Measurements from ENCODE around the gene KDELR3. TPM values are rescaled to one million over a fixed set of nuclear protein-coding genes. Genes with fewer than 3 reads are reported as not detected.

The KDELR3 gene
- polyA plus RNA-seq, 1 donor (not counting 4 experiments of a cell fraction or from before 2014, with no cell fraction given) = 10.1 TPM

- H3K9me3 ChIP-seq (ENCODE audit: control insufficient read depth, low read depth, low read length) = no peaks in the 10 kb centered on the region
- no peak overlapping the region for H3K4me3 ChIP-seq (ENCODE audit: control insufficient read depth in 2 of 3, extremely low read depth in 1 of 3, insufficient read depth in 2 of 3, low read depth in 1 of 3, low read length in 3 of 3)
- no peaks in the 10 kb centered on the region for H3K27me3 ChIP-seq (ENCODE audit: control insufficient read depth, extremely low read depth, insufficient read depth, low read length)
- H3K9me1 ChIP-seq (ENCODE audit: control insufficient read depth, extremely low read depth, insufficient read depth, low read length) = no peaks in the 10 kb centered on the region
- no peak overlapping the region for H2AFZ ChIP-seq (ENCODE audit: control insufficient read depth, low read length)
- no peak overlapping the region for H3K4me2 ChIP-seq (ENCODE audit: control insufficient read depth, extremely low read depth, insufficient read depth, low read depth, low read length)
- dilution Hi-C loops (cut with MboI; ENCODE audit: extremely low pct_ligation_motif_present, low sequenced_read_pairs) = no loop called here
- no peaks in the 10 kb centered on the region for H3K4me1 ChIP-seq (ENCODE audit: control insufficient read depth, extremely low read depth, insufficient read depth, low read length)
- no peaks in the 10 kb centered on the region for H3K36me3 ChIP-seq (ENCODE audit: control insufficient read depth in 2 of 2, extremely low read depth in 1 of 2, insufficient read depth in 2 of 2, low read length in 2 of 2)
- FAIRE-seq = no peak
- no peaks in the 10 kb centered on the region for H4K20me1 ChIP-seq (ENCODE audit: control insufficient read depth, extremely low read depth, insufficient read depth, low read length)
- H3K27ac ChIP-seq (ENCODE audit: control insufficient read depth, insufficient read depth, low read length) = no peak overlapping the region
- no peaks in the 10 kb centered on the region for H3K79me2 ChIP-seq (ENCODE audit: control insufficient read depth, insufficient read depth, low read length)
- no peak for DNase-seq (ENCODE audit: low read depth, low spot score)
- no peak overlapping the region for H3K9ac ChIP-seq (ENCODE audit: control insufficient read depth, extremely low read depth, insufficient read depth, low read length)
- TF ChIP-seq EZH2 (IDR thresholded peaks at IDR 0.05; ENCODE audit: low read length) (no peak), CTCF (optimal IDR thresholded peaks at IDR 0.05 in 1 of 3, IDR thresholded peaks at IDR 0.05 in 1 of 3, conservative IDR thresholded peaks at IDR 0.05 in 1 of 3; ENCODE audit: extremely low read depth in 1 of 3, insufficient read depth in 2 of 3, low read length in 3 of 3) (no peak)
These were observed 55.6 kb downstream of the KDELR3 start for GRCh38 chr22:38523479-38523878.

GRCh38 chr22:38524429-38524828 is 56.5 kb downstream of the KDELR3 start:
- Histone ChIP-seq H3K79me2 (ENCODE audit: control insufficient read depth, insufficient read depth, low read length) (no peaks in the 10 kb centered on the region), H3K9me3 (ENCODE audit: control insufficient read depth, low read depth, low read length) (no peaks in the 10 kb centered on the region), H2AFZ (ENCODE audit: control insufficient read depth, low read length) (no peak overlapping the region), H3K4me2 (ENCODE audit: control insufficient read depth, extremely low read depth, insufficient read depth, low read depth, low read length) (no peak overlapping the region), H3K27me3 (ENCODE audit: control insufficient read depth, extremely low read depth, insufficient read depth, low read length) (no peaks in the 10 kb centered on the region), H3K27ac (ENCODE audit: control insufficient read depth, insufficient read depth, low read length) (no peak overlapping the region), H3K9ac (ENCODE audit: control insufficient read depth, extremely low read depth, insufficient read depth, low read length) (no peak overlapping the region), H3K36me3 (ENCODE audit: control insufficient read depth in 2 of 2, extremely low read depth in 1 of 2, insufficient read depth in 2 of 2, low read length in 2 of 2) (no peaks in the 10 kb centered on the region), H3K4me1 (ENCODE audit: control insufficient read depth, extremely low read depth, insufficient read depth, low read length) (no peaks in the 10 kb centered on the region), H3K4me3 (ENCODE audit: control insufficient read depth in 2 of 3, extremely low read depth in 1 of 3, insufficient read depth in 2 of 3, low read depth in 1 of 3, low read length in 3 of 3) (no peak overlapping the region), H3K9me1 (ENCODE audit: control insufficient read depth, extremely low read depth, insufficient read depth, low read length) (no peaks in the 10 kb centered on the region), H4K20me1 (ENCODE audit: control insufficient read depth, extremely low read depth, insufficient read depth, low read length) (no peaks in the 10 kb centered on the region)
- dilution Hi-C loops (cut with MboI; ENCODE audit: extremely low pct_ligation_motif_present, low sequenced_read_pairs) = no loop called here
- TF ChIP-seq EZH2 (IDR thresholded peaks at IDR 0.05; ENCODE audit: low read length) (no peak), CTCF (optimal IDR thresholded peaks at IDR 0.05 in 1 of 3, IDR thresholded peaks at IDR 0.05 in 1 of 3, conservative IDR thresholded peaks at IDR 0.05 in 1 of 3; ENCODE audit: extremely low read depth in 1 of 3, insufficient read depth in 2 of 3, low read length in 3 of 3) (no peak)
- DNase-seq (ENCODE audit: low read depth, low spot score) = no peak
- FAIRE-seq = no peak

All from keratinocyte (primary cell).